ENCODE measurements around the gene DNAH6.

- no peak for TF ChIP-seq CTCF (optimal IDR thresholded peaks at IDR 0.05 in 1 of 3, IDR thresholded peaks at IDR 0.05 in 1 of 3, conservative IDR thresholded peaks at IDR 0.05 in 1 of 3; ENCODE audit: extremely low read depth in 1 of 3, insufficient read depth in 2 of 3, low read length in 3 of 3)
- no peak for TF ChIP-seq EZH2 (IDR thresholded peaks at IDR 0.05; ENCODE audit: low read length)
Measured at GRCh38 chr2:84861539-84861938, 345.2 kb downstream of the DNAH6 start.
